A549 (cell line): ENCODE results near the gene TOGARAM1. TPM values are rescaled to one million over a fixed set of nuclear protein-coding genes. Genes with fewer than 3 reads are reported as not detected.
A peak's percentile ranks its signal among the peaks of the same experiment; 100 is the strongest.

ENCODE experiments used
- ATAC-seq, 2 experiments: fragments of 200-7000 bp in 1 of 2; fragments of >200 bp in 1 of 2; cut with Nextera tagmentation in 1 of 2; cut with Tn5 transposase in 1 of 2; 3 replicates each; pipeline versions ENCODE4 v1.8.0 to v1.9.1; 2018 to 2020; ENCODE audit warnings: mild to moderate bottlenecking in 1 of 2, moderate library complexity in 1 of 2
- CTCF ChIA-PET: fragments of 300-600 bp; sonication (Branson Sonifier 250); formaldehyde crosslinking; extraction: SDS; loops from one replicate; lab custom pipeline; 2021; ENCODE audit warnings: antibody characterized with exemption, inconsistent platforms; lab: Yijun Ruan, JAX
- POLR2A ChIA-PET: fragments of 350-600 bp; formaldehyde crosslinking; extraction: SDS; loops from one replicate; lab custom pipeline; 2021; ENCODE audit warnings: antibody characterized with exemption, inconsistent platforms; lab: Yijun Ruan, JAX
- DNase-seq, 2 experiments: peaks; one replicate each; pipeline versions ENCODE4 v3.0.0 to v3.0.0-alpha.2; 2011 to 2016; ENCODE audit warnings: low read depth in 1 of 2, low spot score in 1 of 2
- FAIRE-seq: peaks from 2 replicates; lab custom pipeline; 2011; peaks lifted over from hg19 to GRCh38; lab: Jason Lieb, UNC
- H3K27ac ChIP-seq, 2 experiments: fragments of >200 bp; sonication (Bioruptor Twin); formaldehyde crosslinking; 3 replicates each; pipeline ENCODE4 v1.5.1; 2016 to 2017
- H3K4me1 ChIP-seq: fragments of >200 bp; sonication (Bioruptor Twin); formaldehyde crosslinking; 3 replicates; pipeline ENCODE4 v1.6.1; 2016
- H3K4me2 ChIP-seq: fragments of >200 bp; sonication (Bioruptor Twin); formaldehyde crosslinking; 3 replicates; pipeline ENCODE4 v1.6.1; 2016
- H3K4me3 ChIP-seq: fragments of >200 bp; sonication (Bioruptor Twin); formaldehyde crosslinking; 3 replicates; pipeline ENCODE4 v1.5.1; 2016
- H3K9me3 ChIP-seq: fragments of >200 bp; sonication (Bioruptor Twin); formaldehyde crosslinking; 3 replicates; pipeline ENCODE4 v1.6.1; 2016
- BCL3 ChIP-seq: fragments of >200 bp; sonication (Bioruptor Twin); formaldehyde crosslinking; IDR thresholded peaks from 3 replicates; pipeline ENCODE4 v1.6.1; 2016
- CBX2 ChIP-seq: fragments of 200-600 bp; sonication (generic); IDR thresholded peaks from 2 replicates; pipeline ENCODE4 v1.6.1; 2016; ENCODE audit warnings: low read depth, mild to moderate bottlenecking, borderline replicate concordance
- FOSL2 ChIP-seq, 2 experiments: fragments of 450-650 bp in 1 of 2; fragments of >200 bp in 1 of 2; sonication (Bioruptor Twin) in 1 of 2; formaldehyde crosslinking; IDR thresholded peaks; 2 replicates each; pipeline versions ENCODE4 v1.5.0 to v1.6.1; 2016 to 2020; ENCODE audit warnings: mild to moderate bottlenecking in 1 of 2, moderate library complexity in 1 of 2
- FOXS1 ChIP-seq: fragments of 250-450 bp; sonication (Bioruptor Pico); IDR thresholded peaks from 2 replicates; pipeline ENCODE4 v1.5.0; 2020; ENCODE audit warnings: mild to moderate bottlenecking, moderate library complexity
- GATA3 ChIP-seq: IDR thresholded peaks from 2 replicates; pipeline ENCODE4 v1.6.1; 2012; ENCODE audit warnings: borderline replicate concordance
- HDAC2 ChIP-seq: fragments of 200-600 bp; sonication (generic); IDR thresholded peaks from 2 replicates; pipeline ENCODE4 v1.6.1; 2016
- HES2 ChIP-seq: fragments of >200 bp; sonication (Bioruptor Twin); formaldehyde crosslinking; IDR thresholded peaks from 2 replicates; pipeline ENCODE4 v1.6.1; 2016
- HOXB5 ChIP-seq: fragments of 250-450 bp; sonication (Bioruptor Pico); IDR thresholded peaks from 2 replicates; pipeline ENCODE4 v1.5.0; 2020; ENCODE audit warnings: mild to moderate bottlenecking, moderate library complexity
- MAFK ChIP-seq: fragments of 450-650 bp; IDR thresholded peaks from 2 replicates; pipeline ENCODE4 v1.6.1; 2014; ENCODE audit not compliant: partially characterized antibody
- NFE2L2 ChIP-seq: fragments of 150-350 bp; conservative IDR thresholded peaks from 2 replicates; pipeline ENCODE4 v1.6.1; 2014; ENCODE audit warnings: low read length
- NPAS2 ChIP-seq: fragments of 250-450 bp; sonication (Bioruptor Pico); IDR thresholded peaks from 2 replicates; pipeline ENCODE4 v1.8.0; 2022; ENCODE audit warnings: mild to moderate bottlenecking, moderate library complexity, borderline replicate concordance
- PBX3 ChIP-seq: IDR thresholded peaks from 2 replicates; pipeline ENCODE4 v1.6.1; 2012
- POLR2A ChIP-seq: IDR thresholded peaks from 2 replicates; pipeline ENCODE4 v1.6.1; 2012; ENCODE audit warnings: mild to moderate bottlenecking, low read length
- POLR2AphosphoS2 ChIP-seq: conservative IDR thresholded peaks from 2 replicates; pipeline ENCODE4 v1.6.1; 2012; ENCODE audit warnings: low read length, improper control_type of control experiment, inconsistent platforms
- RARB ChIP-seq: fragments of 250-450 bp; sonication (Bioruptor Pico); IDR thresholded peaks from 2 replicates; pipeline ENCODE4 v1.8.0; 2021; ENCODE audit warnings: mild to moderate bottlenecking, moderate library complexity
- SMC3 ChIP-seq: fragments of >200 bp; sonication (Bioruptor Twin); formaldehyde crosslinking; IDR thresholded peaks from 3 replicates; pipeline ENCODE4 v1.6.1; 2018; ENCODE audit warnings: inconsistent platforms
- TFCP2L1 ChIP-seq: fragments of 250-450 bp; sonication (Bioruptor Pico); IDR thresholded peaks from 2 replicates; pipeline ENCODE4 v1.5.0; 2021; ENCODE audit warnings: mild to moderate bottlenecking
- ZC3H11A ChIP-seq: fragments of 450-650 bp; IDR thresholded peaks from 2 replicates; pipeline ENCODE4 v1.6.1; 2014; ENCODE audit warnings: antibody characterized with exemption, mild to moderate bottlenecking
- ZNF302 ChIP-seq: fragments of 250-450 bp; sonication (Bioruptor Pico); IDR thresholded peaks from 2 replicates; pipeline ENCODE4 v1.9.0; 2021; ENCODE audit warnings: inconsistent platforms, mild to moderate bottlenecking, moderate library complexity
- WGBS: methylation state at CpG from one replicate; pipeline ENCODE4 v1.1.6; 2017; ENCODE audit errors: missing lambda C conversion rate; 5-methylcytosine and 5-hydroxymethylcytosine counted together
- polyA plus RNA-seq, 4 experiments: library from polyadenylated mRNA; depleted of rRNA in 3 of 4; stranded (reverse); fragments of >200 nt; fragmentation: RNase III in 1 of 4; extraction: RNeasy Plus Mini Kit Qiagen cat#74134 plus additional on column Dnase treatment in 1 of 4; gene quantifications; 2 replicates in 3 of 4; 3 replicates in 1 of 4; pipeline ENCODE4 v1.2.3, GENCODE V29; 2011 to 2017

TOGARAM1 gene
- polyA plus RNA-seq, 2 of the 4 experiments (the other 2 are of a cell fraction) = 7.6 to 17.6 TPM

DNA sequence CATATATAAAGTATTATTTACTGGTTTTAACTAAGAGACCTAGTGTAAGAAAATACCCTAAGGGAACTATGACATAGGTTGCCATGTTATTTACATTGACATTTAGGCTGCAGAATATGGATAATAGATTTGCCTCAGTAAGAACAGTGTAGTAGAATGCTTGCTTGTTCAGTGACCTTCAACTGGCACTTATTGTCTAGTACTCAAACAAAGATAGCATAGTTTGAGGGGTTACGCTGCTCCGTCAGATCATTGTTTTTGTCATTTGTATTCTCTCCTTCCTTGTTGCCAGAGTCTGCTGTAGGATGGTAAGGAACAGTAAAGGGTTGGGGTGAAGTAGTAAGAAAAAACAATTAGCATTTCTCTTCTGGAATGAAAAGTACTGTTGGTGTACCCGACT lies 33.2 kb downstream of the TOGARAM1 start:
- Histone ChIP-seq H3K4me1 (peaks cover 52% of the 10 kb centered on the region), H3K4me2 (peak overlapping the region; percentile 54), H3K9me3 (no peaks in the 10 kb centered on the region), H3K27ac (no peak overlapping the region), H3K4me3 (no peak overlapping the region)
- peak in 1 of 2 experiments; percentile 12 for DNase-seq
- TF ChIP-seq FOSL2 (IDR thresholded peaks at IDR 0.05) (no peak), FOSL2 (CRISPR knock-in tag; IDR thresholded peaks at IDR 0.05) (no peak), BCL3 (no peak)
- FAIRE-seq = no peak
- CTCF ChIA-PET = no interaction called here
- 68% methylated on average over 3 of the region's 3 CpGs for WGBS
- peak in 1 of 2 experiments; percentile 33; a peak in 2 of 6 replicates for ATAC-seq
- POLR2A ChIA-PET = no interaction called here

DNA sequence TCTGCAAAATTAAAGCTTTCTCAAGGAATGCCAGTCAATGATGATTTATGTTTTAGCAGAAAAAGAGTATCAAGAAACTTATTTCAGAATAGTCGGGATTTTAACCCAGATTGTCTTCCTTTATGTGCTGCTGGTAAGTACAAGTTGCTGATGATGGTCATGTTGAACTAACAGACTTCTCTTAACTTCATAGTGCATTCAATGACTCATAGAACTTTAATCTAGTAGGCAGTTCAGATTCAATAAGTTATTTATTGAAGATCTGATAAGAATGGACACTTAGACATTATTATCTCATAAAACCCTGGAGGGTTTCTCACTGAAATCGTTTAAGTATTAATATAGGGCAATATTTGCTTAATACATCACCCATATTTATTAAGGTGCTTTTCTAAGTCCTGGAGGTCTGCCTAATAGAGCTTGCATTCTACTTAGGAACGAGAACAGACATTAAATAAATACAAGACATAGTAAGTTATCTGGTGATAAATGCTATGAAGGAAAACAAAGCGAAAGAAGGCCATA lies 33.8 kb downstream of the TOGARAM1 start:
- H3K9me3 ChIP-seq = no peaks in the 10 kb centered on the region
- ATAC-seq = peak in 1 of 2 experiments; percentile 68; a peak in 2 of 6 replicates
- TF ChIP-seq NPAS2 (CRISPR knock-in tag) (no peak), GATA3 (peak; percentile 77), NFE2L2 (no peak), ZC3H11A (no peak), HES2 (no peak), SMC3 (no peak), FOSL2 (IDR thresholded peaks at IDR 0.05) (no peak), FOSL2 (CRISPR knock-in tag; IDR thresholded peaks at IDR 0.05) (peak; percentile 40; the same call in 1 of the 2 replicates)
- TF ChIP-seq, all 56 proteins: peak for 2
- ChIA-PET CTCF (no interaction called here), POLR2A (no interaction called here)
- Histone ChIP-seq H3K4me1 (peaks cover 47% of the 10 kb centered on the region), H3K4me2 (peak overlapping the region; percentile 54), H3K27ac (no peak overlapping the region), H3K4me3 (no peak overlapping the region)
- FAIRE-seq (peak; percentile 43), DNase-seq (peak in 1 of 2 experiments; percentile 31)
- 19% methylated on average over 4 of the region's 4 CpGs for WGBS

DNA sequence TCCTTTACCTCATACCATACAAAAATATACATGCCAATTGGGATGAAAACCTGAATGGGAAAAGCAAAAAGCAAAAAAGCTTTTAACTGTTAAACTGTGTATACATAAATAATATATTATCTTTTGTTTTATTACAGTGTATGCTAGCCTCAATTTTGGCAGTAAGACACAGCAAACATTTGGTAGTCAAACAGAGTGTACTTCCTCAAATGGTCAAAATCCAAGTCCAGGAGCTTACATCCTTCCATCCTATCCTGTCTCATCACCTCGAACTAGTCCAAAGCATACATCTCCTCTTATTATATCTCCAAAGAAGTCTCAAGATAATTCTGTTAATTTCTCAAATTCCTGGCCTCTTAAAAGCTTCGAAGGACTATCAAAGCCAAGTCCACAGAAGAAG lies 41.9 kb downstream of the TOGARAM1 start:
- Histone ChIP-seq H3K4me1 (peaks cover 5% of the 10 kb centered on the region; the same call in 2 of the 3 replicates), H3K9me3 (no peaks in the 10 kb centered on the region), H3K4me2 (no peak overlapping the region), H3K27ac (no peak overlapping the region), H3K4me3 (no peak overlapping the region)
- no peak for FAIRE-seq
- no peak for ATAC-seq
- 67% methylated on average over 2 of the region's 2 CpGs for WGBS
- POLR2A ChIA-PET = no interaction called here
- CTCF ChIA-PET = no interaction called here
- DNase-seq = no peak
- TF ChIP-seq POLR2AphosphoS2 = no peak
- TF ChIP-seq BCL3 = no peak
- no peak for TF ChIP-seq NPAS2 (CRISPR knock-in tag)
- no peak for TF ChIP-seq POLR2A
- TF ChIP-seq ZNF302 (CRISPR knock-in tag) = no peak
- TF ChIP-seq PBX3 = no peak
- no peak for TF ChIP-seq FOXS1
- no peak for TF ChIP-seq MAFK
- TF ChIP-seq RARB (CRISPR knock-in tag) = no peak
- TF ChIP-seq TFCP2L1 (CRISPR knock-in tag) = no peak
- no peak for TF ChIP-seq CBX2
- TF ChIP-seq HOXB5 (CRISPR knock-in tag) = no peak
- no peak for TF ChIP-seq HDAC2
